H9 (cell line): Measurements from ENCODE around the gene SELENBP1. TPM values are rescaled to one million over a fixed set of nuclear protein-coding genes. Genes with fewer than 3 reads are reported as not detected.

Experiments
- DNase-seq: peaks from one replicate; pipeline ENCODE4 v3.0.0-alpha.2; 2017
- H2AFZ ChIP-seq: one replicate; pipeline ENCODE4 v1.6.1; 2013; ENCODE audit warnings: mild to moderate bottlenecking, low read length, control low read depth, moderate library complexity
- H2AK5ac ChIP-seq: 2 replicates; pipeline ENCODE4 v1.6.1; 2013; ENCODE audit warnings: low read length, control low read depth, mixed read lengths; ENCODE audit not compliant: insufficient read length
- H2BK120ac ChIP-seq: one replicate; pipeline ENCODE4 v1.6.1; 2013; ENCODE audit warnings: low read depth, mild to moderate bottlenecking, low read length, control low read depth, inconsistent platforms; ENCODE audit not compliant: poor library complexity, severe bottlenecking
- H2BK12ac ChIP-seq: 2 replicates; pipeline ENCODE4 v1.6.1; 2013; ENCODE audit warnings: low read length, control low read depth, mixed read lengths, low read depth; ENCODE audit not compliant: insufficient read length
- H2BK15ac ChIP-seq: 2 replicates; pipeline ENCODE4 v1.6.1; 2013; ENCODE audit warnings: low read depth, low read length, control low read depth
- H2BK20ac ChIP-seq: one replicate; pipeline ENCODE4 v1.6.1; 2013; ENCODE audit warnings: low read depth, mild to moderate bottlenecking, low read length, control low read depth, inconsistent platforms; ENCODE audit not compliant: poor library complexity, severe bottlenecking
- H2BK5ac ChIP-seq: 2 replicates; pipeline ENCODE4 v1.6.1; 2013; ENCODE audit warnings: low read length, control low read depth, mixed read lengths; ENCODE audit not compliant: insufficient read length
- H3K14ac ChIP-seq: 2 replicates; pipeline ENCODE4 v1.6.1; 2013; ENCODE audit warnings: low read length, control low read depth; ENCODE audit not compliant: insufficient read depth
- H3K18ac ChIP-seq: 2 replicates; pipeline ENCODE4 v1.6.1; 2013; ENCODE audit warnings: low read depth, mild to moderate bottlenecking, mixed read lengths, low read length, control low read depth; ENCODE audit not compliant: insufficient read length
- H3K23ac ChIP-seq: 2 replicates; pipeline ENCODE4 v1.6.1; 2013; ENCODE audit warnings: low read length, control low read depth, mixed read lengths, low read depth; ENCODE audit not compliant: insufficient read length
- H3K23me2 ChIP-seq: 2 replicates; pipeline ENCODE4 v1.6.1; 2013; ENCODE audit warnings: low read depth, mild to moderate bottlenecking, mixed read lengths, low read length, control low read depth; ENCODE audit not compliant: insufficient read length, poor library complexity, severe bottlenecking
- H3K27ac ChIP-seq: 2 replicates; pipeline ENCODE4 v1.5.1; 2013; ENCODE audit warnings: low read length, control low read depth, mixed read lengths, low read depth; ENCODE audit not compliant: insufficient read length
- H3K27me3 ChIP-seq: 2 replicates; pipeline ENCODE4 v1.6.1; 2013; ENCODE audit warnings: low read length, control low read depth, inconsistent platforms; ENCODE audit not compliant: insufficient read depth
- H3K4ac ChIP-seq: 2 replicates; pipeline ENCODE4 v1.6.1; 2013; ENCODE audit warnings: low read depth, mild to moderate bottlenecking, control low read depth, inconsistent platforms, low read length, moderate library complexity
- H3K4me1 ChIP-seq: 2 replicates; pipeline ENCODE4 v1.6.1; 2013; ENCODE audit warnings: low read length, control low read depth, inconsistent platforms; ENCODE audit not compliant: insufficient read depth
- H3K4me2 ChIP-seq: 2 replicates; pipeline ENCODE4 v1.6.1; 2013; ENCODE audit warnings: low read length, control low read depth, mixed read lengths; ENCODE audit not compliant: insufficient read length, insufficient read depth
- H3K56ac ChIP-seq: 2 replicates; pipeline ENCODE4 v1.6.1; 2013; ENCODE audit warnings: low read depth, mild to moderate bottlenecking, mixed read lengths, low read length, control low read depth; ENCODE audit not compliant: insufficient read length
- H3K79me1 ChIP-seq: 2 replicates; pipeline ENCODE4 v1.6.1; 2013; ENCODE audit warnings: low read depth, mild to moderate bottlenecking, moderate library complexity, low read length, control low read depth, inconsistent platforms; ENCODE audit not compliant: insufficient read depth, poor library complexity, severe bottlenecking
- H3K79me2 ChIP-seq: 2 replicates; pipeline ENCODE4 v1.6.1; 2013; ENCODE audit warnings: low read length, control low read depth, inconsistent platforms; ENCODE audit not compliant: insufficient read depth
- H3K9ac ChIP-seq: 2 replicates; pipeline ENCODE4 v1.6.1; 2013; ENCODE audit warnings: low read length, control low read depth, mixed read lengths; ENCODE audit not compliant: insufficient read length; ENCODE audit errors: extremely low read depth
- H3K9me3 ChIP-seq: one replicate; pipeline ENCODE4 v1.6.1; 2013; ENCODE audit warnings: low read depth, low read length, inconsistent platforms; ENCODE audit not compliant: control insufficient read depth
- H3T11ph ChIP-seq: one replicate; pipeline ENCODE4 v1.6.1; 2013; ENCODE audit warnings: mild to moderate bottlenecking, low read length, control low read depth, inconsistent platforms
- H4K20me1 ChIP-seq: one replicate; pipeline ENCODE4 v1.6.1; 2013; ENCODE audit not compliant: control insufficient read depth, insufficient read length, insufficient read depth
- H4K5ac ChIP-seq: 2 replicates; pipeline ENCODE4 v1.6.1; 2013; ENCODE audit warnings: low read depth, mild to moderate bottlenecking, mixed read lengths, low read length, control low read depth; ENCODE audit not compliant: insufficient read length
- H4K8ac ChIP-seq: replicated peaks from 2 replicates; pipeline ENCODE4 v1.6.1; 2013; ENCODE audit warnings: low read length, control low read depth, mixed read lengths, low read depth; ENCODE audit not compliant: insufficient read length
- H4K91ac ChIP-seq: 2 replicates; pipeline ENCODE4 v1.6.1; 2013; ENCODE audit warnings: low read depth, mild to moderate bottlenecking, moderate library complexity, mixed read lengths, low read length, control low read depth; ENCODE audit not compliant: insufficient read length
- H3K27ac Mint-ChIP-seq, 3 experiments: 2 replicates in 2 of 3; 3 replicates in 1 of 3; pipeline ENCODE4 v1.8.0; 2020 to 2021; ENCODE audit warnings: mixed read lengths in 3 of 3, mild to moderate bottlenecking in 1 of 3, moderate library complexity in 1 of 3
- H3K27me3 Mint-ChIP-seq: 2 replicates; pipeline ENCODE4 v1.8.0; 2021; ENCODE audit warnings: low read depth, mild to moderate bottlenecking, moderate library complexity, mixed read lengths
- H3K36me3 Mint-ChIP-seq, 3 experiments: 2 replicates in 2 of 3; 3 replicates in 1 of 3; pipeline ENCODE4 v1.8.0; 2020 to 2021; ENCODE audit warnings: low read depth in 3 of 3, mixed read lengths in 3 of 3; ENCODE audit not compliant: insufficient read depth in 1 of 3
- H3K4me1 Mint-ChIP-seq, 2 experiments: 2 replicates each; pipeline ENCODE4 v1.8.0; 2020; ENCODE audit warnings: mixed read lengths in 2 of 2
- H3K4me3 Mint-ChIP-seq, 2 experiments: 2 replicates in 1 of 2; 3 replicates in 1 of 2; pipeline ENCODE4 v1.8.0; 2020 to 2021; ENCODE audit warnings: mild to moderate bottlenecking in 2 of 2, mixed read lengths in 2 of 2, moderate library complexity in 1 of 2
- H3K9me3 Mint-ChIP-seq, 2 experiments: 2 replicates in 1 of 2; 3 replicates in 1 of 2; pipeline ENCODE4 v1.8.0; 2020; ENCODE audit warnings: mild to moderate bottlenecking in 2 of 2, mixed read lengths in 2 of 2, moderate library complexity in 1 of 2
- CTCF ChIP-seq: fragments of 200-600 bp; sonication (generic); conservative IDR thresholded peaks from 3 replicates; pipeline ENCODE4 v1.8.0; 2021; ENCODE audit warnings: antibody characterized with exemption, mild to moderate bottlenecking
- WGBS: extraction: QIAGEN DNeasy Blood & Tissue Kit; methylation state at CpG from one replicate; pipeline ENCODE4 v1.1.7; 2013; ENCODE audit warnings: missing lambda C conversion rate, low lambda C conversion rate, mixed read lengths; ENCODE audit not compliant: insufficient read length; ENCODE audit errors: extremely low coverage; 5-methylcytosine and 5-hydroxymethylcytosine counted together
- total RNA-seq: library from RNA; stranded (reverse); gene quantifications from 2 replicates; pipeline ENCODE4 v1.2.1, GENCODE V29; 2021

SELENBP1 gene
- total RNA-seq, 1 experiment from 2014 or later, result 14.2 TPM

GRCh38 chr1:151347523-151348246 is 24.8 kb downstream of the SELENBP1 start:
- WGBS, result no CpG with 5 or more reads among the region's 12 CpGs
- H3K79me2 ChIP-seq, result peaks cover 1% of the 10 kb centered on the region; the same call in 1 of the 2 replicates
- no peaks in the 10 kb centered on the region for H3K27me3 Mint-ChIP-seq
- H2AFZ ChIP-seq, result peak overlapping the region; percentile 78
- H4K91ac ChIP-seq, result peak overlapping the region; percentile 76
- peak overlapping the region; percentile 55 for H3K9ac ChIP-seq
- peaks cover 13 to 17% of the 10 kb centered on the region in 2 experiments for H3K9me3 Mint-ChIP-seq
- H3K4me1 Mint-ChIP-seq, result peaks cover 19 to 22% of the 10 kb centered on the region in 2 experiments
- no peak overlapping the region for H2AK5ac ChIP-seq
- peak overlapping the region; percentile 93 to 100 (median 100) for H3K27ac Mint-ChIP-seq
- H2BK12ac ChIP-seq, result peak overlapping the region; percentile 95
- peak overlapping the region; percentile 85 for H3K4me2 ChIP-seq
- no peak overlapping the region for H2BK15ac ChIP-seq
- peak overlapping the region; percentile 65 for H4K5ac ChIP-seq
- no peak overlapping the region for H3K23ac ChIP-seq
- peak overlapping the region; percentile 32; the same call in 1 of the 2 replicates for H3K14ac ChIP-seq
- H4K8ac ChIP-seq, result no peak overlapping the region
- peak overlapping the region; percentile 52 for H2BK120ac ChIP-seq
- H3K18ac ChIP-seq, result peak overlapping the region; percentile 90
- peaks cover 34 to 59% (median 49%) of the 10 kb centered on the region in 3 experiments for H3K36me3 Mint-ChIP-seq
- no peak overlapping the region for H3K56ac ChIP-seq
- peak overlapping the region; percentile 98 for H2BK20ac ChIP-seq
- H3K27ac ChIP-seq, result peak overlapping the region; percentile 75
- DNase-seq, result no peak
- H2BK5ac ChIP-seq, result peak overlapping the region; percentile 27
- H3K4me3 Mint-ChIP-seq, result peak overlapping the region; percentile 91
- H3K9me3 ChIP-seq, result no peaks in the 10 kb centered on the region
- H3T11ph ChIP-seq, result peak overlapping the region; percentile 89
- no peaks in the 10 kb centered on the region for H4K20me1 ChIP-seq
- peaks cover 9% of the 10 kb centered on the region for H3K79me1 ChIP-seq
- no peak for TF ChIP-seq CTCF
- no peaks in the 10 kb centered on the region for H3K27me3 ChIP-seq
- H3K4ac ChIP-seq, result no peak overlapping the region; the same call in 1 of the 2 replicates
- H3K23me2 ChIP-seq, result peaks cover 11% of the 10 kb centered on the region
- H3K4me1 ChIP-seq, result no peaks in the 10 kb centered on the region; the same call in 1 of the 2 replicates
